H1 (cell line): ENCODE data around the gene RMND1. TPM values are rescaled to one million over a fixed set of nuclear protein-coding genes. Genes with fewer than 3 reads are reported as not detected.

Source experiments
- CTCF ChIA-PET: fragments of 300-600 bp; sonication (Branson Sonifier 250); formaldehyde crosslinking; loops from one replicate; lab custom pipeline; 2021; ENCODE audit not compliant: partially characterized antibody; lab: Charles Lee
- POLR2A ChIA-PET: fragments of 300-600 bp; sonication (Branson Sonifier 250); formaldehyde crosslinking; loops from one replicate; lab custom pipeline; 2021; ENCODE audit warnings: inconsistent platforms; ENCODE audit not compliant: partially characterized antibody; lab: Charles Lee
- DNase-seq, 2 experiments: peaks; one replicate each; pipeline versions ENCODE4 v3.0.0 to v3.0.0-alpha.2; 2010 to 2022; ENCODE audit warnings: low spot score in 2 of 2, low read depth in 1 of 2, mixed read lengths in 1 of 2
- FAIRE-seq: peaks from 2 replicates; lab custom pipeline; 2011; peaks lifted over from hg19 to GRCh38; lab: Jason Lieb, UNC
- H2AFZ ChIP-seq: 2 replicates; pipeline ENCODE4 v1.8.1; 2012; ENCODE audit warnings: low read length, inconsistent platforms
- H2AK5ac ChIP-seq: 2 replicates; pipeline ENCODE4 v1.6.1; 2013; ENCODE audit warnings: low read depth, low read length
- H2BK120ac ChIP-seq: replicated peaks from 2 replicates; pipeline ENCODE3; 2013; ENCODE audit warnings: low read depth, low read length, inconsistent platforms
- H2BK12ac ChIP-seq: 2 replicates; pipeline ENCODE4 v1.6.1; 2013; ENCODE audit warnings: low read depth, low read length
- H2BK15ac ChIP-seq: 2 replicates; pipeline ENCODE4 v1.6.1; 2013; ENCODE audit warnings: low read length
- H2BK20ac ChIP-seq: 2 replicates; pipeline ENCODE4 v1.6.1; 2013; ENCODE audit warnings: low read length
- H2BK5ac ChIP-seq: 2 replicates; pipeline ENCODE4 v1.6.1; 2013; ENCODE audit warnings: low read depth, low read length
- H3K14ac ChIP-seq: 2 replicates; pipeline ENCODE4 v1.6.1; 2013; ENCODE audit warnings: inconsistent platforms; ENCODE audit not compliant: insufficient read length
- H3K18ac ChIP-seq: 2 replicates; pipeline ENCODE4 v1.6.1; 2013; ENCODE audit warnings: low read length; ENCODE audit errors: extremely low read depth
- H3K23ac ChIP-seq: 2 replicates; pipeline ENCODE4 v1.6.1; 2013; ENCODE audit warnings: inconsistent platforms; ENCODE audit not compliant: insufficient read length
- H3K23me2 ChIP-seq: 2 replicates; pipeline ENCODE4 v1.6.1; 2013; ENCODE audit warnings: low read depth, low read length
- H3K27ac ChIP-seq: 2 replicates; pipeline ENCODE4 v1.6.1; 2011; ENCODE audit warnings: low read depth, low read length, inconsistent platforms
- H3K27me3 ChIP-seq, 4 experiments: replicated peaks in 1 of 4; 1 replicate in 1 of 4; 2 replicates in 3 of 4; pipeline versions ENCODE4 v1.6.1 to v1.8.1; 2011 to 2013; ENCODE audit warnings: low read length in 3 of 4, mild to moderate bottlenecking in 3 of 4, inconsistent platforms in 2 of 4, mixed read lengths in 2 of 4, moderate library complexity in 1 of 4; ENCODE audit not compliant: control insufficient read depth in 3 of 4, insufficient read depth in 3 of 4; ENCODE audit errors: extremely low read depth in 1 of 4
- H3K36me3 ChIP-seq, 4 experiments: 2 replicates each; pipeline versions ENCODE4 v1.6.1 to v1.8.1; 2011 to 2013; ENCODE audit warnings: mild to moderate bottlenecking in 4 of 4, low read length in 3 of 4, moderate library complexity in 2 of 4, control low read depth in 1 of 4, inconsistent platforms in 1 of 4; ENCODE audit not compliant: insufficient read depth in 4 of 4, control insufficient read depth in 2 of 4
- H3K4ac ChIP-seq: replicated peaks from 2 replicates; pipeline ENCODE3; 2013; ENCODE audit warnings: low read length, low read depth, mixed read lengths, inconsistent platforms; ENCODE audit not compliant: insufficient read length
- H3K4me1 ChIP-seq, 4 experiments: replicated peaks in 1 of 4; 1 replicate in 1 of 4; 2 replicates in 3 of 4; pipeline versions ENCODE4 v1.6.1 to v1.8.1; 2011 to 2013; ENCODE audit warnings: low read length in 3 of 4, inconsistent platforms in 2 of 4, mixed read lengths in 1 of 4; ENCODE audit not compliant: insufficient read depth in 4 of 4, control insufficient read depth in 3 of 4
- H3K4me2 ChIP-seq, 2 experiments: 2 replicates each; pipeline versions ENCODE4 v1.6.1 to v1.8.1; 2011 to 2013; ENCODE audit warnings: low read depth in 2 of 2, low read length in 2 of 2, control low read depth in 1 of 2, inconsistent platforms in 1 of 2, mild to moderate bottlenecking in 1 of 2; ENCODE audit not compliant: insufficient read depth in 1 of 2
- H3K4me3 ChIP-seq, 4 experiments: fragments of 200-600, 300-600 bp in 1 of 4; sonication (generic), shearing (Covaris generic), sonication (Bioruptor Twin) in 1 of 4; 2 replicates each; pipeline versions ENCODE4 v1.5.1 to v1.8.1; 2011 to 2016; ENCODE audit warnings: low read length in 4 of 4, low read depth in 3 of 4, control low read depth in 2 of 4, inconsistent platforms in 2 of 4, mild to moderate bottlenecking in 2 of 4, mixed read lengths in 1 of 4, moderate library complexity in 1 of 4; ENCODE audit not compliant: insufficient read depth in 2 of 4; ENCODE audit errors: extremely low read depth in 1 of 4
- H3K56ac ChIP-seq: replicated peaks from 2 replicates; pipeline ENCODE3; 2013; ENCODE audit warnings: low read depth, mild to moderate bottlenecking, mixed read lengths, low read length, inconsistent platforms; ENCODE audit not compliant: insufficient read length
- H3K79me1 ChIP-seq: 2 replicates; pipeline ENCODE4 v1.6.1; 2013; ENCODE audit warnings: low read depth, low read length, control low read depth
- H3K79me2 ChIP-seq, 2 experiments: 2 replicates each; pipeline versions ENCODE4 v1.6.1 to v1.8.1; 2012 to 2013; ENCODE audit warnings: low read length in 2 of 2, mild to moderate bottlenecking in 2 of 2, inconsistent platforms in 1 of 2; ENCODE audit not compliant: insufficient read depth in 2 of 2, control insufficient read depth in 1 of 2
- H3K9ac ChIP-seq, 4 experiments: replicated peaks in 1 of 4; 1 replicate in 1 of 4; 2 replicates in 3 of 4; pipeline versions ENCODE4 v1.6.1 to v1.8.1; 2011 to 2013; ENCODE audit warnings: low read depth in 3 of 4, low read length in 3 of 4, control low read depth in 2 of 4, mild to moderate bottlenecking in 2 of 4, moderate library complexity in 2 of 4, inconsistent platforms in 1 of 4; ENCODE audit errors: extremely low read depth in 1 of 4
- H3K9me3 ChIP-seq, 2 experiments: 2 replicates each; pipeline versions ENCODE4 v1.6.1 to v1.8.1; 2012 to 2013; ENCODE audit warnings: mild to moderate bottlenecking in 2 of 2, moderate library complexity in 2 of 2, control low read depth in 1 of 2, inconsistent platforms in 1 of 2, low read depth in 1 of 2, low read length in 1 of 2, mixed read lengths in 1 of 2; ENCODE audit not compliant: insufficient read depth in 2 of 2
- H4K20me1 ChIP-seq, 2 experiments: replicated peaks in 1 of 2; 2 replicates each; pipeline versions ENCODE3 to v1.8.1; 2011 to 2013; ENCODE audit warnings: inconsistent platforms in 2 of 2, low read length in 2 of 2, mild to moderate bottlenecking in 1 of 2; ENCODE audit not compliant: insufficient read depth in 2 of 2, control insufficient read depth in 1 of 2
- H4K5ac ChIP-seq: 2 replicates; pipeline ENCODE4 v1.6.1; 2013; ENCODE audit warnings: low read length, low read depth, mixed read lengths, inconsistent platforms; ENCODE audit not compliant: insufficient read length
- H4K8ac ChIP-seq: 2 replicates; pipeline ENCODE4 v1.8.0; 2013; ENCODE audit warnings: mild to moderate bottlenecking, moderate library complexity, low read length, inconsistent platforms; ENCODE audit not compliant: insufficient read depth; ENCODE audit errors: extremely low read depth
- H4K91ac ChIP-seq: replicated peaks from 2 replicates; pipeline ENCODE3; 2013; ENCODE audit warnings: low read length, mixed read lengths, inconsistent platforms; ENCODE audit not compliant: insufficient read length
- GABPA ChIP-seq: IDR thresholded peaks from 2 replicates; pipeline ENCODE4 v1.6.1; 2011; ENCODE audit warnings: mild to moderate bottlenecking, low read length, moderate library complexity, borderline replicate concordance; ENCODE audit not compliant: insufficient read depth
- MAX ChIP-seq: IDR thresholded peaks from 2 replicates; pipeline ENCODE4 v1.6.1; 2012; ENCODE audit warnings: inconsistent platforms
- POU5F1 ChIP-seq: IDR thresholded peaks from 2 replicates; pipeline ENCODE4 v1.6.1; 2011; ENCODE audit warnings: low read depth, mild to moderate bottlenecking, low read length, moderate library complexity
- WGBS, 2 experiments: shearing (Covaris generic) in 1 of 2; methylation state at CpG; one replicate each; pipeline versions ENCODE4 v1.1.6 to v1.1.7; 2013 to 2015; ENCODE audit warnings: low lambda C conversion rate in 2 of 2, mixed read lengths in 2 of 2, inconsistent platforms in 1 of 2, low coverage in 1 of 2, missing lambda C conversion rate in 1 of 2; ENCODE audit not compliant: insufficient replicate concordance in 2 of 2, insufficient coverage in 1 of 2, insufficient read length in 1 of 2; ENCODE audit errors: extremely low coverage in 1 of 2, missing lambda C conversion rate in 1 of 2; 5-methylcytosine and 5-hydroxymethylcytosine counted together
- polyA plus RNA-seq, 7 experiments: library from polyadenylated mRNA; depleted of rRNA in 3 of 7; stranded (reverse) in 5 of 7; unstranded in 2 of 7; fragments of >200 nt in 5 of 7; fragments of 200-250 nt in 2 of 7; gene quantifications; 1 replicate in 5 of 7; 2 replicates in 1 of 7; 4 replicates in 1 of 7; pipeline versions ENCODE4 v1.2.1 to v1.2.3, GENCODE V29; 2011 to 2013; ENCODE audit warnings: missing spikeins in 2 of 7, mixed read lengths in 2 of 7
- total RNA-seq: library from RNA; stranded (reverse); fragmentation: NEBNext Ultra II Directional; extraction: Animal tissue kit (Norgen Biotek cat#: 25700); gene quantifications from 2 replicates; pipeline ENCODE4 v1.2.1, GENCODE V29; 2021
- TF ChIP-seq, protein P1 (sequence below): IDR thresholded peaks from 2 replicates; pipeline ENCODE4 v1.6.1; 2012; ENCODE audit warnings: low read length, inconsistent platforms

Gene RMND1
- total and polyA plus RNA-seq, 2 of the 8 experiments (the other 6 are each of a cell fraction or from before 2014, with no cell fraction given): 7.3 to 21.9 TPM

DNA sequence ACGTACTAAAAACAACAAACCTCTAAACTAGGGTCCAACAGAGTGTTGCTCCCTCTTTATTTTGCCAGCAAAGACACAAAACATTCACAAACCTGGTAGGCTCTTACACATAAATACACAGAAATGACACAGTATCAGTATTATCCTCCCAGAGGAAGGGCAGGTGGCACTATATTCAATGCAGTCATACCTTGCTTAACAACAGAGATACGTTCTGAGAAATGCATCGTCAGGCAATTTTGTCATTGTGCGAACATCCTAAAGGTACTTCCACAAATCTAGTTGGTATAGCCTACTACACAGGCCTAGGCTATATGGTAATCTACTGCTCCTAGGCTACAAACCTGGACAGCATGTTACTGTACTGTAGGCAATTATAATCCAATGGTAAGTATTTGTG is 70.2 kb downstream of the RMND1 start:
- no peak overlapping the region for H2BK5ac ChIP-seq
- no peak overlapping the region for H3K18ac ChIP-seq
- no peak overlapping the region for H2AK5ac ChIP-seq
- peaks cover 6% of the 10 kb centered on the region for H3K79me1 ChIP-seq
- no peak overlapping the region for H4K91ac ChIP-seq
- H3K4me1 ChIP-seq: peaks cover 0 to 3% (median under 1%) of the 10 kb centered on the region in 4 experiments; a peak in 4 of 7 replicates
- no peaks in the 10 kb centered on the region for H3K9me3 ChIP-seq
- no peak overlapping the region for H2BK120ac ChIP-seq
- peaks cover 8 to 80% of the 10 kb centered on the region in 2 experiments for H3K79me2 ChIP-seq
- DNase-seq (no peak), FAIRE-seq (no peak)
- no peak overlapping the region for H3K4me3 ChIP-seq
- no peaks in the 10 kb centered on the region for H3K23me2 ChIP-seq
- ChIA-PET CTCF (interaction anchor here (0.6 kb wide), 1 partner anchor 16 kb away, joined by 3 read pairs; no protein-coding TSS in a partner anchor), POLR2A (interaction anchor here (0.6 to 1.3 kb wide), 2 partner anchors 9 to 470 kb away, joined by 3 read pairs; partner anchors contain the start of gene ZBTB2)
- H3K14ac ChIP-seq: no peak overlapping the region
- no peak overlapping the region for H3K4ac ChIP-seq
- H2AFZ ChIP-seq: no peak overlapping the region
- no peak overlapping the region for H3K23ac ChIP-seq
- H4K5ac ChIP-seq: no peak overlapping the region
- H3K27ac ChIP-seq: no peak overlapping the region
- 93% methylated on average over 4 of the region's 4 CpGs; no CpG with 5 or more reads in 1 of the 2 experiments for WGBS, 2 experiments
- no peak overlapping the region for H4K8ac ChIP-seq
- H2BK15ac ChIP-seq: no peak overlapping the region
- H3K27me3 ChIP-seq: no peaks in the 10 kb centered on the region
- H2BK12ac ChIP-seq: no peak overlapping the region
- TF ChIP-seq POU5F1 (no peak), MAX (no peak), GABPA (no peak)
- TF ChIP-seq, protein P1, sequence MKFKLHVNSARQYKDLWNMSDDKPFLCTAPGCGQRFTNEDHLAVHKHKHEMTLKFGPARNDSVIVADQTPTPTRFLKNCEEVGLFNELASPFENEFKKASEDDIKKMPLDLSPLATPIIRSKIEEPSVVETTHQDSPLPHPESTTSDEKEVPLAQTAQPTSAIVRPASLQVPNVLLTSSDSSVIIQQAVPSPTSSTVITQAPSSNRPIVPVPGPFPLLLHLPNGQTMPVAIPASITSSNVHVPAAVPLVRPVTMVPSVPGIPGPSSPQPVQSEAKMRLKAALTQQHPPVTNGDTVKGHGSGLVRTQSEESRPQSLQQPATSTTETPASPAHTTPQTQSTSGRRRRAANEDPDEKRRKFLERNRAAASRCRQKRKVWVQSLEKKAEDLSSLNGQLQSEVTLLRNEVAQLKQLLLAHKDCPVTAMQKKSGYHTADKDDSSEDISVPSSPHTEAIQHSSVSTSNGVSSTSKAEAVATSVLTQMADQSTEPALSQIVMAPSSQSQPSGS: no peak
- no peak overlapping the region for H3K9ac ChIP-seq
- no peak overlapping the region for H3K56ac ChIP-seq
- H3K36me3 ChIP-seq: no peaks in the 10 kb centered on the region; a peak in 1 of 8 replicates
- peaks cover 0 to 2% of the 10 kb centered on the region in 2 experiments for H4K20me1 ChIP-seq
- no peak overlapping the region for H3K4me2 ChIP-seq
- H2BK20ac ChIP-seq: no peak overlapping the region
